ENCODE measurements around the gene S1PR5.
"Not testable (repeated sequence)": the region's sequence is repeated elsewhere in the genome, so short reads cannot be mapped to it uniquely, and the experiment has no call there.

The S1PR5 gene

DNA sequence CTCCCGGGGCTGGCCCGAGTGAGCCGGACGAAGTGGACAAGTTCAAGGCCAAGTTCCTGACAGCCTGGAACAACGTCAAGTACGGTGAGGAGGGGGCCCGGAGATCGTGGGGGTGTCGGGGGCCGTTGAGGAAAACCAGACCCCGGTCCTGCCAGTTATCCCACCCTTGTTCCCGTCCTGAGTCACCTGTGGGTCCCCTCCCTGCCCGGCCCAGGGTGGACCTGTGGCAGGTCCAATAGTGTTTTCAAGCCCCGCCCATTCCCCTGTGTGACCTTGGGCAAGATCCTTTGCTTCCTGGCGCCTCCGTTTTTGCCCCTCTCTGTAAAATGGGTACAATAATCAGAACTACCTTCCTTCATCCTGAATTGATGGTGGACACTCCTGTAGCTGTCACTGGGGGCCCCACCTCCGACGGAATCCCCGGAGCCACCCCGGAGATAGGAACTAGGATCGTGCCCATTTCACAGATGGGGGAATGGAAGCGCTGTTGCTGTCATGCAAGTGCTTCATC lies 27.1 kb upstream of the S1PR5 start:
- DNase-seq: peak; percentile 21

DNA sequence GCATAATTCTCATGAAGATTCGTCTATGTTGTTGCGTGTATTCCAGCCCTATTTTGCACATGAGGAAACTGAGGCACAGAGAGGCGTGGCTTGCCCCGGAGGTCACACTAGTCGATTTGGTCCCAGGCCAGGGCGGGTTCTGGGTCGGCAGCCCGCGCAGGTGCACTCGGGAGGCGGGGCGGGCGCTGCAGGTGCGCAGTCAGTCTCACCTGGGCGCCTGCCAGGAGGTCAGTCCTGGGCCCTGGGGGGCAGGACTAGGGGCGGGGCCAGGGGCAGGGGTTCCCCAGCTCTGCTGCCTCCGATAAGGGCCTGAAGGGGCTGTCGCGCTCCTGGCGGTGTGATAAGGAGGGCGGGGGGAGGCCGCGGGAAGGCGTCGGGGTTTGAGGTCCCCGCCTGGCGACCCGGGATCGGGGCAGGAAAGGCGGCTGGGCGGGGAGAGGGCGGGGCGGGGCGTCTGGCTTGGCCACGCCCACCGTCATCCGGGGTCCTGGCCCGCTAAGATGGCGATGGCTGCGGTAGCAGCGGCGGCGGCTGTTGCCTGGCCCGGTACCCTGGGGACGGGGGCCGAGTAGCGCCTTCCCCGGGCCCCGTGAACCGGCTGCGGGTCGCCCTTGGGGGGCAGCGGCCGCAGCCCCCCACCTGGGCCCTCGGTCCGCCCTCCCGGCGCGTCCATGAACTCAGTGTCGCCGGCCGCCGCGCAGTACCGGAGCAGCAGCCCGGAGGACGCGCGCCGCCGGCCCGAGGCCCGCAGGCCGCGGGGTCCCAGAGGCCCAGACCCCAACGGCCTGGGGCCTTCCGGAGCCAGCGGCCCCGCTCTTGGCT lies 26.4 kb upstream of the S1PR5 start, which contains the start of gene ATG4D:
TSS of gene ATG4D (plus strand) at position 485 of the 822 bp plus-strand sequence. CDS start at position 672, 187 bp downstream.
- peak; percentile 88 for DNase-seq

DNA sequence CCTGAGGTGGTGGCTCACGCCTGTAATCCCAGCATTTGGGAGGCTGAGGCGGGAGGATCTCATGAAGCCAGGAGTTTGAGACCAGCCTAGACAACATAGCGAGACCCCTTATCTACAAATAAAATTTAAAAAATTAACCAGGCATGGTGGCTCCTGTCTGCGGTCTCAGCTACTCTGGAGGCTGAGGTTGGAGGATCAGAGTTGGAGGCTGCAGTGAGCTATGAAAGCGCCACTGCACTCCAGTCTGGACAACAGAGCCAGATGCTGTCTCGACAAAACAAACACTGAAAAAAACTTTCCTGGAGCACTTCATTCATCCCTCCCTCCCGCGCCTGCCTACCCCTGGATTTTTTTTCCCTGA lies 25.8 kb upstream of the S1PR5 start:
- DNase-seq: no peak

DNA sequence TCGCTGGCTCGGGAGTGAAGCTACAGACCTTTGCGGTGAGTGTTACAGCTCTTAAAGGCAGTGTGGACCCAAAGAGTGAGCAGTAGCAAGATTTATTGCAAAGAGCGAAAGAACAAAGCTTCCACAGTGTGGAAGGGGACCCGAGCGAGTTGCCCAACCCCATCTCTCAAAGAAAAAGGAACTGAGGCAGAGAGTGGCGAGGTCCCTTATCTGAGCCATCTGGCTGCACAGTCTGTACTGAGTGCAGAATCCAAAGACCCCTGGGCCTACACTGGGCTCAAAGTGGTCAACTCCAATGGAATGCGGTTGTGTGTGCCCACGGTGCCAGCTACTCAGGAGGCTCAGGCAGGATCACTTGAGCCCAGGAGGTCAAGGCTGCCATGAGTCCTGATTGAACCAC lies 21.8 kb upstream of the S1PR5 start:
- DNase-seq: not testable (repeated sequence)

DNA sequence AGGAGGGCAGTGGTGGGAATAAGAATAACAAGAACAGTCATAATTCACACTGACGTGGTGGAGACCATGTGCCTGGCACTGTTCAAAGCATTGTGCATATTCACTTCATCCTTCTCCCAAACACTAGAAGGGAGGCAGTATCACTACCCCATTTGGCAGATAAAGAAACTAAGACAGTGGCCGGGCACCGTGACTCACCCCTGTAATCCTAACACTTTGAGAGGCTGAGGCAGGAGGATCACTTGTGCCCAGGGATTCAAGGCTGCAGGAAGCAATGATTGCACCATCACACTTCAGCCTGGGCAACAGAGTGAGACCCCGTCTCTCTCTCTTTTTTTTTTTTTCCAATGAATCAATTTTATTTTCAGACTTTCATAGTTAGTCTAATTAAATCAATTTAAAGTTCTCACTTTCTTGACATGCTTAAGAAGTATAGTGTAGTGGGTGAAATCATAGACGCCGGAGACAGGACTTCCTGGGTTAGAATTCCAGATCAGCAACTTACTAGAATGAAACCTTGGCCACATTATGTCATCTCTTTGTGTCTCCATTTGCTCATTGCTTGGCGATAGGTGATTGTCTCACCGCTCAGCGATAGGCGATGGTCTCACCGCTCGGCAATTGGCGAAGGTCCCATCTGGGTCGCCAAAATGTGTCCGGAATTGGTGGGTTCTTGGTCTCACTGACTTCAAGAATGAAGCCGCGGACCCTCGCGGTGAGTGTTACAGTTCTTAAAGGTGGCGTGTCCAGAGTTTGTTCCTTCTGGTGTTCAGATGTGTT lies 21.1 kb upstream of the S1PR5 start:
- no peak for DNase-seq

DNA sequence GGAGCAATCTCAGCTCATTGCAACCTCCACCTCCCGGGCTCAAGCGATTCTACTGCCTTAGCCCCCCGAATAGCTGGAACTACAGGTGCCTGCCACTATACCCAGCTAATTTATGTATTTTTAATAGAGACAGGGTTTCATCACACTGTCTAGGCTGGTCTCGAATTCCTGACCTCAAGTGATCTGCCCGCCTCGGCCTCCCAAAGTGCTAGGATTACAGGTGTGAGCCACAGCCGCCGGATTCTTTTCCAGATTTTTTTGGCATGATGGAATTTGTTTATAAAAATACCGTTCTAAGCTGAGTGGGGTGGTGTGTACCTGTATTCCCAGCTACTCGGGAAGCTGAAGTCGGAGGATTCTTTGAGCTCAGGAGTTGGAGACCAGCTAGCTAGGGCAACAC lies 20.4 kb upstream of the S1PR5 start:
- no peak for DNase-seq

DNA sequence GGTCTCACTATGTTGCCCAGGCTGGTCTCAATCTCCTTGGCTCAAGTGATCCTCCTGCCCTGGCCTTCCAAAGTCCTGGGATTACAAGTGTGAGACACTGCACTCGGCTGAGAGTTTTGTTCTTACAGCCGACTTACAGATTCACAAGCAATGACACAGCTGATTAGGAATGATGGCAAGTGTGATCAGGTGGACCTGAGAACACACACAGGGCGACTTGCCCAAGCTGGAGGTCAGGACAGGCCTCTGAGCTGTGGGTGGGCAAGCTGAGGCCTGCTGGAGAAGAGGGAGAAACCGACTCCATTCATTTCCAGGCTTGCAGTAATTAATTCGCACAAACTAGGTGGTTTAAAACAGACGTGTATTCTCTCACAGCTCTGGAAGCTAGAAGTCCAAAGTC lies 18.4 kb upstream of the S1PR5 start:
- DNase-seq: no peak

DNA sequence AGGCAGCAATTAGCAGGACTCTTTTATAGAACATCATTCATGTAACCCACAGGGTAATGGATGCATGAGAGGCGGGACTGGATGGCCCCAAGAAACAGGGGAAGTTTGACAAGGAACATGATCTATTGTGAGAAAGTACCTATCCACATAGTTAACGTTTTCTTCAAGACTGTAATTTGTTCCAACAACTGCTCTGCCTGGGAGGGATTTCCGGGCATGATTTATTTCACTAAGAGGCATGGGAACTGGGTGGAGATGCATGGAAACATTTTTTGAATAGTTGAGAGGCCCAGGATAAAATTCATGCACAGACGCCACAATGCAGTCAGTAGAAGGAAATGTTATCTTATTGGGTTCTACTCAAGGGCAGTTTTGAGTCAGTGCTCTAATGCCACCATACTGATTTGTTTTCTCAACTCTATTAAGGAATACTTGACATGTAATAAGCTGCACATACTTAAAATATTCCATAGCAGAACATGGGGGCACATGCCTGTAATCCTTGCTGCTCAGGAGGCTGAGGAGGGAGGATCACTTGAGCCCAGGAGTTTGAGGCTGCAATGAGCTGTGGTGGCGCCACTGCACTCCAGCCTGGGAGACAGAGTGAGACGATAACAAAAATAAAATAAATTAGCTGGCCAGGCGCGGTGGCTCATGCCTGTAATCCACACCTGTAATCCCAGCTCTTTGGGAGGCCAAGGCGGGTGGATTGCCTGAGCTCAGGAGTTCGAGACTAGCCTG lies 16.6 kb upstream of the S1PR5 start:
- DNase-seq: no peak

DNA sequence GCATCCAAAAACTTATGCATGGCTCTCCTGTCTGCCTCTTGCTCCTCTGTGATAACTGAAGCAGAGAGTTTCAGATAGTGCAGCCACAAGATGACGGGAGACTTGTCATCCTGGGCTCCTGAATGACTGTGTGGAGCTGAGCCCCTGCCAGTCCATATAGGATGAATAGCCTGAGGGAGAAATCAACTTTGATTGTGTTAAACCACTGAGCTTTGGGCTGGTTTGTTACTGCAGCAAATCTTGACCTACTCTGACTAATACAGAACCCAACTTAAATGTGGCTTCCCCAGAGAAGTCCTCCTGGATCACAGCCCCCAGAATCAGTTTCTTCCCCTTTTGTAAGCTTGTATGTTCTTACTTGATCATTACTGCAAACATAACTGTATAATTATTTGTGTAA lies 15.2 kb upstream of the S1PR5 start:
- DNase-seq: no peak

DNA sequence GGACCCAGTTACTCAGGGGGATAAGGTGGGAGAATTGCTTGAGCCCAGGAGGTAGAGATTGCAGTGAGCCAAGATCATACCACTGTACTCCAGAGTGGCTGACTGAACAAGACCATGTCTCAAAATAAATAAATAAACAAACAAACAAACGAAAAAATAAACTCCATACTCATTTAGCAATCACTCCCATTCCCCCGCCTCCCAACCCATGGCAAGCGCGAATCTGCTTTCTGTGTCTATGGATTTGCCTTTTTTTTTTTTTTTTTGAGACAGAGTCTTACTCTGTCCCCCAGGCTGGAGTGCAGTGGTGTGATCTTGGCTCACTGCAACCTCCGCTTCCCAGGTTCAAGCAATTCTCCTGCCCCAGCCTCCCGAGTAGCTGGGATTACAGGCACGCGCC lies 9.6 kb upstream of the S1PR5 start:
- DNase-seq: not testable (repeated sequence)

DNA sequence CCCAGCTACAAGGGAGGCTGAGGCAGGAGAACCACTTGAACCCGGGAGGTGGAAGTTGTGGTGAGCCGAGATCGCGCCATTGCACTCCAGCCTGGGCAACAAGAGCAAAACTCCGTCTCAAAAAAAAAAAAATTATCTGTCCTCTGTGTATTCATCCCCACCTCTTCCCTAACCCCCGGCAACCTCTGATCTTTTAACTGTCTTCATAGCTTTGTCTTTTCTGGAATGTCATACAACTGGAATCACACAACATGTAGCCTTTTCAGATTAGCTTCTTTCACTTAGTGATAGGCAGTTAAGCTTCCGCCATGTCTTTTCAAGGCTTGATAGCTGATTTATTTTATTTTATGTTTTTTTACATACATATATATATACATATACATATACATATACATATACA lies 8.4 kb upstream of the S1PR5 start:
- no peak for DNase-seq

DNA sequence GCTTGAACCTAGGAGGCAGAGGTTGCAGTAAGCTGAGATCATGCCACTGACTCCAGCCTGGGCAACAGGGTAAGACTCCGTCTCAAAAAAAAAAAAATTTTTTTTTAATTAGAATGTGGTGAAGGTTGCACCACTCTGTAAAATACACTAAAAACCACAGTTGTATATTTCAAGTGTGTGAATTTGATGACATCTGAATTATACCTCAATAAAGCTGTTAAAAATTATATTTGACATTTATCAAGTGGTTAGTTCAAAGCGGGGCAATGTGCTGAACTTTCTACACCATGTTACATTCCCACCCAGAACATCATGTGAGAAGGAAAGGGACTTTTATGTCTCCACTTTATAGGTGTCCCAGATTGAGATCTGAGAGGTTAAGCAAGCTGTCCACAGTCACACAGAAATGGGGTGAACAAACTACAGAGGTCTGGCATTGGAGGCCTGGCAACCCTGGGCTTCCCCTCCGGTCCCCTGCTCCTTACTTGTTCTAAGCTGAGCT lies 5.9 kb upstream of the S1PR5 start:
- no peak for DNase-seq

DNA sequence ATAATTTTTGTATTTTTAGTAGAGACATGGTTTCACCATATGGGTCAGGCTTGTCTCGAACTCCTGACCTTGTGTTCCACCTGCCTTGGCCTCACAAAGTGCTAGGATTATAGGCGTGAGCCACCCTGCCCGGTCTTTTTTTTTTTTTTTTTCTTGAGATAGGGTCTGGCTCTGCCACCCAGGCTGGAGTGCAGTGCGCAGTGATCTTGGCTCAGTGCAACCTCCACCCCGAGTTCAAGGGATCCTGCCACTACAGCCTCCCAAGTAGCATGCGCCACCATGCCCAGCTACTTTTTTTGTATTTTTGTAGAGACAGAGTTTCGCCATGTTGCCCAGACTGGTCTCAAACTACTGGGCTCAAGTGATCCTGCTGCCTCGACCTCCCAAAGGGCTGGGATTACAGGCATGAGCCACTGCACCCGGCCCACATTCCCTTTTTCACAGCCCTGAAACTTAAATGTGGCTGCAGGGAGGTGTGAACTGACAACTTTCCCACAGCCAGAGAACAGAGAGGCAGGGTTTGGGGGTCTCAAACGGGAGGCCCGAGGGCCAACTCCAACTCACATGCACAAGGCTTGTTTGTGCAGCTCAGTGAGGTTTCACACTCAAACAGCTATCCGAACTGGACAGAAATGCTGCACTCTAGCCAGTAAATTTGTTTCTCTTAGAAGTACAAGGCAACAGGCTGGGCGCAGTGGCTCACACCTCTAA lies 4.4 kb upstream of the S1PR5 start:
- DNase-seq: no peak

DNA sequence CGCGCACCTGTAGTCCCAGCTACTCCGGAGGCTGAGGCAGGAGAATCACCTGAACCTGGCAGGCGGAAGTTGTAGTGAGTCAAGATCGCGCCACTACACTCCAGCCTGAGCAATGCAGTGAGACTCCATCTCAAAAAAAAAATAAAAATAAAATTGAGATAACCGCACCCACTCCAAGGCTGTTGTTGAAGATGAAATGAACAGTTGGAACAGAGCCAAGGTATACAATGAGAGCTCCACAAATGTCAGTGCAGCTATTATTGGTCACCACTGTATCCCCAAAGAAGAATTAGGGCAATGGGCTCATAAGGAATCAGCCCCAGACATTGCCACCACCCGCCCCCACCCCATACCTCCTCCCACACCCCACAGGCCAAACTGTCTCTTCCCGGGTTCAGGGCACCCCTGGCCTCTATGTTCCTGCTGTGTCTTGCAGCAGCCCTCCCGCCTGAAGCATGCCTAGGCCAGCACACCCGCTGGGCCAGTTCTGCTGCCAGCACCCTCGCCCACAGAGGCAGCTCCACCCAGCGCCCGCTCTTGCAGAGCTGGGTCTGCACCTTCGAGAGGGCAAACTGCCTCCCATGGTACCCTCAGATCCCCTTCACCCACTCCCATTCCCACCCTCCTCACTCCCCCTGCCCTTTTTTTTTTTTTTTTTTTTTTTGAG lies 3.5 kb upstream of the S1PR5 start:
- no peak for DNase-seq

DNA sequence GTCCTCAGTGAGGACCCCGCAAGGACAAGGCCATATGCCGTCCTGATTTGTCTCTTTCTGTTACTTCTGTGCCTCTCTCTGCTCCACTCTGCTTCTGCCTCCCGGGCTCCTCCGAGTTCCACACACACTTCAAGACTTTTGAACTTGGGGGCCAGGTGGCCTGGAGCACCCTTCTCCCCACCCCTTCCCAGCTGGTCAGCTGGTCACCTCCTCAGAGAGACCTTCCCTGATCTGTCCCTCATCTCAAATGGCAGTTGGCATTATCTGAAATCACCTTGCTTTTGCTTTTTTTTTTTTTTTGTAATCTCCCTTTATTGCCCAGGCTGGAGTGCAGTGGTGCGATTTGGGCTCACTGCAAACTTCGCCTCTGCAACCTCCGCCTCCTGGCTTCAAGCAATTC lies 2.2 kb upstream of the S1PR5 start:
- no peak for DNase-seq

DNA sequence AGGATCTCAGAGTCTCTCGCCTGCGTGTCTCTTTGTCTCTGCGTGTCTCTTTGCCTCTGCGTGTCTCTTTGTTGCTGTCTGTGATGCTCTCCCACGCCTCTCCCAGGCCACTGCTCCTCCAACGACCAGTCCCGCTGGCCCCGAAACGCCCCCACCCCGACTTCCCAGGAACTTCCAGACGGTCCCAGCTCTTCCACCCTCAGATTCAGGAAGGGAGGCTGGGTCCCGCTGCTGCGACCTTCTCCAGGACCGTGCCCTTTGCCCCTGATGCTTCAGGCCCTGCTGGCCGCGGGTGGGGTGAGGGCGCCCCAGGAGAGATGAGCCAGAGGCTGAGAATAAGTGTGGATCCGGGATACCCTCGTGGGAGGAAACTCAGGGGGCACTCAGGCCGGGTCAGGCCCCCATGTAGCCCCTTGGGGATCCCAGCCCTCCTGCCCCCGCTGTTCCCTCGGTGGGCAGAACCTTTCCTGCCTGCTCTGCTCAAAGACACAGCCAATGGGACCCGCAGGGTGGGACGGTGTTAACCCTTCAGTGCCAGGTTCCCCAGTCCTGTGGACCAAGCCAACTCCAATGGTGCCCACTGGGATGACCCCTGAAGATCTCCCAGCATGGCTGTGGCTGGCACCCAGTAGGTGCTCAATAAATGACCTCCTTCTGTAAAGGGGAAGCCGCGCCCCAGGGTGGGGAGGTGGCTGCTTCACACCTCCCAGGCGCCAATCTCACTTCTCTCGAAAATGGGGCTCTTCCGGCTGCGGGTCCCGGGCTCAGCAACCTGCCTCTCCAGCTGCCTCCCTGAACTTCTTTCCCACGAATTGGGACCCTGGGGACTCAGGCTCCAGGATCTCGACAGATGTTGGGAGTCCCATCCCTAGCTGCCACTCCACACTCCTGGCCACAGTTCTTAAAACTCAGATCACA lies 1.5 kb upstream of the S1PR5 start:
- DNase-seq: peak; percentile 20

DNA sequence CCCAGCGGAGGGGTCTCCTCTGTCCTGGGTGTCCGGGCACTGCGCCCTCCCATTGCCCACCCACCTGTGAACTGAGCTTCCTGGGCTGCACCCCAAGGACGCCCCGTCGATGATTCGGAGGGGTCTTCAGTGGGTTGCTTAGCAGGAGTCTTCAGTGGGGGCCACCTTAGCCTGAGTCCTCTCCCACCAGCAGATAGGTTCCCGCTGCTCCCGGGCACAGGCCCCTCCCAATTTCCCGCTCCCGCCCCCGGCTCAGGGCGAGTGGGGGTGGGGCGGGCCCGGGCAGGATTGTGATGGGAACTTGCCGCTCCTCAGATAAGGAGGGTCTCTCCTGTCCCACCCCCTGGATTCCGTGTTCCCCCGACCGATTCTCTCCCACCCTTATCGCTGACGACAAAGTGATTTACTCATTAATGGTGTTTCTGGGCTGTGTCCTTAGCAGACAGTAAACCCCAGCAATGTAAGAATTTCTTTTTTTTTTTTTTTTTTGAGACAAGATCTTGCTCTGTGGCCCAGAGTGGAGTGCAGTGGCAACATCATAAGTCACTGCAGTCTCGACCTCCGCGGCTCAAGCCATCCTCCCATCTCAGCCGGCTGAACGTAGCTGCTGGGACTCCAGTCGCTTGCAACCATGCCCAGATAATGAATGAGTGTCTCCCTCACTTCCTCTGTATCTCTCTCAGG lies 655 bp upstream of the S1PR5 start:
- DNase-seq: peak; percentile 61

DNA sequence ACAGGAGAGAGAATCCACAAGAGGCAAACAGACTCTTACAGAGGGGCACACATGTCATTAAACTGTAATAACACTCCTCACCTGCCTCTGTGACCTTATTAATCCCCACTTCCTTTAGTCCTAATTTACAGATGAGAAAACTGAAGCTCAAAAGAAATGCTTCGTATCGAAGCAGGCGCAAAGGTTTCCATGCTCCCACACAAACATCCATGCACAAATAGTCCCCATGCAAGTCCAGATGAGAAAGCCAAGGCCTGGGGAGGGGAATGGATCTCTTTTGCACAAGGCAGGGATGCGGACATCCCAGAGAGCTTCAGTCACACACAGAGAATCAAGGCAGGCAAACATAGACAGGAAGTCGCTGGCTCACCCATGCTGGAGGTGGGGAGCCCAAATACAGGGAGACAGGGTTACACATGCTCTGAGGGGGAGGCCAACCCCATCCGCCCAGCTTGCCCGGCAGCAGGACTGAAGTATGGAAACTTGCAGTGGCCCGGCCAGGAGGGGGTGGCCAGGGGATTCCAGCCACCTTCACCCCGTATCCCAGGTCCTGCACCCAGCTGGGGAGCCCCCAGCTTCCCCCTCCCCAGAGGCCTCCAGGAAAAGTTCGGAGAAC lies 468 bp downstream of the S1PR5 start:
- DNase-seq: peak; percentile 20

DNA sequence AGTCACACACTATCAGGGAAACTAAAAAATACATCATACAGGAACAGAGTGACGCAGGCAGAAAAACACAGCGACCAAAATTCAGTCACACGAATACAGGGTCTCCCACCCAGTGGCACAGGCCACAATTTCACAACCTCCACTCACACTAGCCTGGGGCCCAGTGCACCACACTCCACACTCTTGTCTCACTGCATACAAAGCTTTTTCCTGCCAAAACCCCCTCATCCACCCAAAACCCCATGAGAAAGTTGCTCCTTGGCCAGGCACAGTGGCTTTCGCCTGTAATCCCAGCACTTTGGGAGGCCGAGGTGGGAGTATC lies 1.2 kb downstream of the S1PR5 start:
- DNase-seq: no peak

All from right kidney (tissue), 1 donor.